GM19351 (cell line): ENCODE measurements around the gene HS3ST5.
"Not testable (repeated sequence)": the region's sequence is repeated elsewhere in the genome, so short reads cannot be mapped to it uniquely, and the experiment has no call there.

Experiments
- ATAC-seq: cut with Tn5 transposase; IDR thresholded peaks from one replicate; pipeline ENCODE4 v1.9.1; 2021; ENCODE audit warnings: mild to moderate bottlenecking, moderate library complexity; ENCODE audit not compliant: unreplicated experiment

Gene HS3ST5

DNA sequence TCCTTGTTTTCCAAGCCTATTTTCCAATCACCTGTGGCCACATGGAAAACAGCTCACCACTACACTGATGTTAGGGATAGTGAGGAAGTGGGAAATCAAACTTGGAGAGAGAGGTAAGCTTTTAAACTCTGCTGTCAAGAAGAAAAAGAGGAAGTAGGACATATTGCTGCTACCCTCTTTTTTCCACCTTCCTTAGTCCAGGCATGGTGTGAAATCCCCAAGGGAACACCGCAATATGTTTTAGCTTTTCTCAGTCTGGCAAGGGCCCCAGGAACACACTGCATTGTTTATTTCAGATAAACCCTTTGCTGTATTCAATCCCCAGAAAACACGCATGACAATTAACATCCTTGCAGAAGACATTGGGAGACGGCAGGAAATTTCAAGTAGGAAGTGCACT lies 61.3 kb downstream of the HS3ST5 start:
- no peak for ATAC-seq

- ATAC-seq: no peak
These were observed 62.4 kb downstream of the HS3ST5 start for GRCh38 chr6:114280239-114280982.

DNA sequence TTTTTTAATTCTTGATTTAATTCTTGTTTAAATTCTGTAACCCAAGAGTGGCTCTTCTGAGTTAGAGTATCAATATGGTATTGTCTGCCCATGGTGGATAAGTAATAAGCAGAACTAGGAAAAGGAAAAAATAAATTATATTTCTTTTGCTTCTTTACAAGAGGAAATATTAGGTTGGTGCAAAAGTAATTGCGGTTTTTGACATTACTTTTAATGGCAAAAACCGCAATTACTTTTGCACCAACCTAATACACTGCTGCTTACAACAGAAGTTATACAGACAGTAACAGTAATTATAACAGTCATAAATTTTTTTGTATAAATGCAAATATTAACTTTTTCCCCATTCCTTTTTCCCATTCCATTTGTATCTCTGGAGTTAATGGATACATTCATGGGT lies 65.6 kb downstream of the HS3ST5 start:
- no peak for ATAC-seq

DNA sequence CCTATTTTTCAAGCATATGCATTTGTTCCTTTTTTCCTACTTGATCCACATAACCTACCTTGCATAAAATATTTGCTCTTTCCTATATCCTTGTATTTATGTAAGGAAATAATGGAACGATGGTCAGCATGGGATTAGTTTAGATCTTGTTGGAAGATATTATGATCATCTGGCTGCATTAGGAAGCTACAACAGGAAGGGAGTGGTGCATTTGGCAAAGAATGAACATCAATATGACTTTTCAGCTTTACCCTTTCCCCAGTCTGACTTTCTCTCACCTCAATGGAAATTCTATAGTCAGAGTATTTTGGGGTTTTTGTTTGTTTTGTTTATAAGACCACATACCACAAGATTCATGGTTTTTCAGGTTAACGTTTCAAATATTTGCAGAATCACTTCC lies 66.0 kb downstream of the HS3ST5 start:
- ATAC-seq: no peak

DNA sequence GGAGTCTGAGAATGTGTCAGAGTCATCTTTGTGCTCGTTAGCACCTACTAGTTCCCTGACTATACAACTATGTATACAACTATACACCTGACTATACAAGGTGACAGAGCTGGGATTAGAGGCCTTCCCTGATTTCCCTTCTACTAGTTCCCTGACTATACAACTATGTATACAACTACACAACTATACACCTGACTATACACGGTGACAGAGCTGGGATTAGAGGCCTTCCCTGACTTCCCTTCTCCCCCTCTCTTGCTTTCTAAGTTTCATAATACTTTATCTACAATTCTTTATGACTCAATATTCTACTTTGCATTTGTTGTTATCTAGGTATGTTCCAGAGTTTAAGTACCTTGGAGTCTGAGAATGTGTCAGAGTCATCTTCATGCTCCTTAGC lies 68.0 kb downstream of the HS3ST5 start:
- no peak for ATAC-seq

DNA sequence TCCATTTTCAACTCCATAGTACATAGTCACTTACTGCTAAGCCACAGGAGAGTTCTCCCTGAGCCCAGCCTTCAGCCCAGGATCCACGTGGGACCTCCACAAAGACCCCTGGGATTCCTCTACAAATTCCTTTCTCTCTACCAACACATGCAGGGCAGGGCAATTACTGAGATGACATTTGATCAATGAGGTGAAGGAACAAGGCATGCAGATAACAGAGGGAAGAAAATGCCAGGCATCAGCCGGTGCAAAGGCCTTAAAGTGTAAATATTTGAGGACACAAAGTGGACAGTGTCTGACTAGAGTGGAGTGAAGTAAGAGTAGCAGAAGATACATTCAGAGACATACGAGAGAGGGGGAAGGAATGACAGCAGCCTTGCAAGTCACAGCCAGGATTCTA lies 70.2 kb downstream of the HS3ST5 start:
- no peak for ATAC-seq

- ATAC-seq: no peak
These were observed 71.4 kb downstream of the HS3ST5 start for GRCh38 chr6:114271405-114271804.

GRCh38 chr6:114267897-114268296 lies 74.9 kb downstream of the HS3ST5 start:
- ATAC-seq: peak; percentile 59

- ATAC-seq: no peak
These were observed 82.0 kb downstream of the HS3ST5 start for GRCh38 chr6:114260810-114261209.

DNA sequence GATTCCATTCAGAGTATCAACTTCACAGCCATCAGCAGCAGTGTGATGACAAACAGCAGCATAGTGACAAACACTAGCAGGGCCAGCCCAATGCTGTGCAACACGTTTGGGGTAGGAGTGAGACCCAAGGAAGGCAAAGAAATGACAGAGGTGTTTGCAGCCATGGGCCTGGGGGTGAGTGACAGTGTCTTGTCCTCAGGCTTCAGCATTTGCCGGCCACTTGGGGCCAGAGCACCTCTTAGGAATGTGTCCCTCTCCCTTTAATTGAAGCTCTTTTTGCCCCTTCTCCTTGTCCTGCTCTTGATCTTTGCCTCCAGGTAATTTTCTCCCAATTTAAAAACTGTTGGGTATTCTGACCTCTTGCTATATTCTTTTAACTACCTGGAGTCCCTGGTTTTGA lies 84.4 kb downstream of the HS3ST5 start:
- ATAC-seq: no peak

- no peak for ATAC-seq
These were observed 89.4 kb downstream of the HS3ST5 start for GRCh38 chr6:114253431-114253830.

- no peak for ATAC-seq
These were observed 93.3 kb downstream of the HS3ST5 start for GRCh38 chr6:114249522-114249921.

- no peak for ATAC-seq
These were observed 95.7 kb downstream of the HS3ST5 start for GRCh38 chr6:114247101-114247500.

- no peak for ATAC-seq
These were observed 102.0 kb downstream of the HS3ST5 start for GRCh38 chr6:114240796-114241195.

- no peak for ATAC-seq
These were observed 114.1 kb downstream of the HS3ST5 start for GRCh38 chr6:114228675-114229074.

DNA sequence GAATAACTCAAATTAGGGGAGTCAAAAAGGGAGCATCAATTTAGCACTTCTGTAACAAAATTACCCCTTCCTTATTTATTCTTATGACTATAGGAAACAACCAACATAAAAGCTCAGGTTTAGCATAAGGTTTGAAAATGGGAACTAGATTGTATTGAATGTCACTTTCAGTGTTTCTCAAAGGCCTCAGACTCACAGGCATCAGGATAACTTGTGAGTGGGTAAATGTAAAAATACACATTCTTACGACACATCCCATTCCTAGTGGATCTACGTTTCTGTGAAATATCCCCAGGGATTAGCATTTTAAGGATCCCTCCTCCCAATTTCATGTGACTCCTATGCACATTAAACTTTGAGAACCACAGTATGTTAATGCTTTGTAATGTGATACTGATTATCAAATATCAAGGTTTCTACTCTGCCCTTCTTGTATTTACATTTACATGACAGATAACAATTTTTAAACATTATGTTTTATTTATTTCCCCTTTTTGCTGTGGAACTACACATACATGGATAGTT lies 114.8 kb downstream of the HS3ST5 start:
- no peak for ATAC-seq

DNA sequence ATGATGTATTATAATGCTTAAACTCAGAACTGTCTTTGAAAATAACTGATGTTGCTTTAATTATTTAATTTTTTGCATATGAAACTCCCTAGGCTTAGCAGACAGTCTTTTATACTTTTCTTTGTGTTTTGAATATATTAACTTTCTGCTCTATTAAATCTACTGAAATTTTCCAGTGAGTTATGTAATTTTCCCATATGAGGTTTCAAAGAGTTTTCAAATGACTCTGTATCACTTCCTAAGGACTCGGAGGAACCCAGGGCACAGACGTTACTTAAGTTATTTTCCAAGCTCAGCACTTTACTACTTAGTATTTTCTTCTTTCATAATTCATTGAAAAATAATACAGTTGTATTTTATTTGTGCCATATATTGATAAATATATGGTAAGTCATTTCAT lies 122.6 kb downstream of the HS3ST5 start:
- ATAC-seq: no peak

- no peak for ATAC-seq
These were observed 124.1 kb downstream of the HS3ST5 start for GRCh38 chr6:114218437-114219340.

- ATAC-seq: not testable (repeated sequence)
These were observed 124.8 kb downstream of the HS3ST5 start for GRCh38 chr6:114217996-114218395.

GRCh38 chr6:114216789-114217467 lies 125.9 kb downstream of the HS3ST5 start:
- no peak for ATAC-seq

GRCh38 chr6:114210467-114210866 lies 132.4 kb downstream of the HS3ST5 start:
- no peak for ATAC-seq
